Hindlimb muscle (tissue), 1 donor: ENCODE measurements around the gene MACC1. TPM values are rescaled to one million over a fixed set of nuclear protein-coding genes. Genes with fewer than 3 reads are reported as not detected.
"Not testable (repeated sequence)": the region's sequence is repeated elsewhere in the genome, so short reads cannot be mapped to it uniquely, and the experiment has no call there.

Source experiments
- DNase-seq: peaks from one replicate; pipeline ENCODE4 v3.0.0-alpha.2; 2013
- polyA plus RNA-seq: library from polyadenylated mRNA; unstranded; fragments of 120-200 nt; gene quantifications from one replicate; pipeline ENCODE4 v1.2.1, GENCODE V29; 2013; ENCODE audit not compliant: insufficient read length

Gene MACC1
- polyA plus RNA-seq, 1 donor = 0.09 TPM

DNA sequence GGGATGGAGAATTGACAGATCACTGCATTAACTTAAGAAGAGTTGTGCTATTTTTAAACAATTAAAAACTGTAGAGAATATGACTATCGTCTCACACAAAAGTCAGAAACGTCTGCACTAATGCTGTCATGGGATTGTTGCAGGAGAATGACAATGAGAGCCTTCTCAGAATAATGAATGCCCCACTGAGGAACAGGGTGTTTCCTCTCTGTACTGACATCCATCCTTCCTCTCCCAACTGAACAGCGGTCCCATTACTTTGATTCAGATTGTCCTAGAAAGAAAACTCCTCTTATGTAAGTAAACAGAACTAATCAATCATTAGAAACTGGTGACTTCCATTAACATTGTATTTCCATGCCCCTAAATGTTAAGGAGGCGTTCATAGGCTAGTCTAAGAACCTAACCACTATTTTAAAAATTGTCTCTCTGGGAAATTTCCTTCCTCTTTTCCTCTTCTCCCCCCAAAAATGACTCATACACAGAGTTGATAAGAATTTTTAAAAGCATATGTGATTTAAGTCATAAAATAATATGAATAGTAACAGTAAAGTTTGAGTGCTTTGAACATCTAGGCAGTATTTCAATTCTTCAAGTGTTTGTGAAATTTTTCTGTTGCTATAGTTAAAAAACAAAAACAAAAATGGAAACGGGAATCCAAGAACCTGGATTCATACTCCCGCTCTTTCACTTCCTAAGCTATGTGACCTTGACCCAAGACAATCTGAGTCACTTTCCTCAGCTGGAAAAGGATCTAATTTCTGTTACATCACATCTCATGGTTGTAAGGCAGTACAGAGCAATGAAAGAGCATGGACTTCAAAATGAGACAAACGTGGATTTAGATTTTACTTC, 12.7 kb upstream of the MACC1 start:
- DNase-seq = no peak

DNA sequence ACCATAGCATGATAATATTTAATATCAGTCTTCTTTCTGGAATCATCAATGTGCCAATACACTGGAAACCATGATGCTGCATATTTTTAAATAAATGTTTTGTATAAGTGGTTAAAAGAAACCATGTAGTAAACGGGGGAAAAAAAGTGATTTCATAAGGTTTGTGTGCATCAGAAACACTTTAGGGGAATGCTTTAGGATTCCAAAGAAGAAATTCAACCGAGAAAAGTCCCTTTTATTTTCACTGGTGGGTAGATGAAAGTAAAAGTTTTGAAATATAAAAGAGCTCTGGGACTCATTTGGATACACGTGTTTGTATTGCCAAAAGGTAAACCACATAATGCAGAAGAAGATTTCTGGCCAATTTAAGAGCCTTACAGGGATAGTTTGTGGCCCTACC, 11.9 kb upstream of the MACC1 start:
- DNase-seq = no peak

DNA sequence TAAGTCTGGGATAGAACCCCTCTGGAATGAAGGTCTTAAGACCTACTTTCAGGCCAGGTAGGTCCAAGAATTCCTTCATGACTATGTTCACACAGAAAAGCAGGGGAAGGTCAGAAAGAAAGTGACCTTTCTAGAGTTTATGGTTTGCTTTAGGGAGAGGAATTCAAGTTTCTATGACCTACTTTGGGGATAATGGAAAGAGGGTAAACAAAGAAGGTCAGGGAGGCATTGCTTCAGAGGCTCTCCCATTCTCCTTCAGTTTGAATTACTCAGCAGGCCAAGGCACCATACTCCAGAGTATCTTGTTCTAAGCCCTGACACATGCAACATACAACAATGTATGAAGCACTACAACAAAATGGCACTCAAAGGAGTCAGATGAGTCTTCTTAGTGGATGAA, 11.5 kb upstream of the MACC1 start:
- DNase-seq = no peak

DNA sequence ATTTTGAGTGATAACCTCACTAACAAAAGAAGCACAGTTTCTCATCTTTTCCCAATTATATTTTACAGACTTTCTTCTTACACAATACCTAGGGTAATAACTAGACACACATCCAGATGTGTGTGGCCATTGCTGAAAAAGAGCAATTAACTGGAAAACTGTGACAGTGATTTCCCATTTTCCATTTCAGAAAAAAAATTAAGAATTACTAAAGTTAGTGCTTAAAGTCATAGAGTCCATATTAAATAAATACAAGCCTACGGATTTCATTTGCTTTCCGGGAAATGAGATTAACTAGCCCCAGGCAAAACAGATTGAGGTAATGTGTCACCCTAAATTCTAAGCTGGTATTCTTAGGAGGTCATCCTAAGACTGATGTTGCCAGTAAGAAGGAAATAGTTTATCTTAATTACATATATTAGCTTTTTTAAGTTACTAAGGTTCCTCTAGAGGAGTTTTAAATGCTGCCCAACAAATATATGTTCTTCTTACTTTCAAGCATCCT, 10.2 kb upstream of the MACC1 start:
- no peak for DNase-seq

DNA sequence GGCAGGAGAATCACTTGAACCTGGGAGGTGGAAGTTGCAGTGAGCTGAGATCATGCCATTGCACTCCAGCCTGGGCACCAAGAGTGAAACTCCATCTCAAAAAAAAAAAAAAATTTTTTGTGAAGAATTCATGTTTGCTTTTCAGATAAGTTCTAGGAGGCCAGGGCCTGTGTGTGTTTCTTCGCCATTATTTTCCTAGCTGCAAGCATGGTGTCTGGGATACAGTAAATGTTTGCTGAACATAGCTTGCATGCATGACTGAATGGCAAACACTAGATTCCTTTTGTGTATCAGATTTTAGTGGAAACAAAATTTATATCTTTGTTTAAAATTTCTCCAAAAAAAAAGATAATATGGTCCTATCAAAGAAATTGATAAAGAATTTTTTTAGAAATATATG, 9.7 kb upstream of the MACC1 start:
- no peak for DNase-seq

DNA sequence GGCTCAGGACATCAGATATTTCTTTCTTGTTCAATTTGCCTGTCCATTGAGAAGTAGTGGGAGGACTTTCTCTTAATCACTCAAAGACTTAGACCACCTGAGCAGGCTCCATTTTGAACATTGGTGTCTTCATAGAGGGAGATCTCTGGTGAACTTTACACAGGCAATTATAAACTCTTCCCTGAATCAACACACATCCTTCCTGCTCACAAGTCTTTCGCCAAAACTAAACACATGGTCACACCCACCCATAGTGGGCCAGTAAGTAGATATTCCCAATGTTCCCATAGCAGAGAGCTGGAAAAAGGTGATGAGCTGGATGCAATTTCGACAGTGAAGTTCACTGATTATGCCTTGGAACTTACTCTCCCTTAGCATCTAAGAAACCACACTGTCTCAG, 8.2 kb upstream of the MACC1 start:
- no peak for DNase-seq

DNA sequence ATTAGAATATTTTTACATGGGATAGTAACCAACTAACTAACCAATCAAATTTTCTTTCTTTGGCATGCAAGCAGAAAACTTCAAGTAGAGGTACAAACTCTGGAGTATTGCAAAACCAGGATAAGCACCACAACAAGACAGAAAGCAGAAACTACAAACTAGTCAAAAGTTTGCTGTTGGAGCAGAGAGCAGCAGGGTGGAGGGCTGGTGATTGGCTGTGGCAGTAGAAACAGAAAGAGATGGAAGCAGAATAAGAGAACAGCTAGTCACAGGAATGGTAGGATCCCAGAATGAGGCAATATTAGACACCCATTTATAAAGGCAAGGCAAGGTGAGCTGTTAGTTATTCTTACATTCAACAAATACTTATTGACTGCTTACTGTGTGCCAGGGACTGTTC, 6.8 kb upstream of the MACC1 start:
- DNase-seq = no peak

DNA sequence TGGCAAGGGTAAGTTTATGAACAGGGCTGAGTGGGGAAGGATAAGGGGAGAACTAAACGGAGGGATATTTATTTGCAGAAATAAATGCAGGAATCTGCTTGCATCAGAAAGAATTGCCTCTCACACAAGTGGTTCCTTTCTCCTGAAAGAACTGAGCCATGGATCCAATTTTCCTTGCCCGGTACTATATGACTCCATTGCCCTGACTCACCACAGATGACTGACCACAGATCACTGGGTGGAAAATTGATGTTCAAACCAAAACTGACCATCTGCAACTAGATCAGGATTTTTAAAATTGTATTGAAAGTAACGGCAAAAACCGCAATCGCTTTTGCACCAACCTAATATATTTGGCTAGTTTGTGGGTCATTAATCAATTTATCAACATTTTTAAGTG, 6.2 kb upstream of the MACC1 start:
- DNase-seq = no peak

DNA sequence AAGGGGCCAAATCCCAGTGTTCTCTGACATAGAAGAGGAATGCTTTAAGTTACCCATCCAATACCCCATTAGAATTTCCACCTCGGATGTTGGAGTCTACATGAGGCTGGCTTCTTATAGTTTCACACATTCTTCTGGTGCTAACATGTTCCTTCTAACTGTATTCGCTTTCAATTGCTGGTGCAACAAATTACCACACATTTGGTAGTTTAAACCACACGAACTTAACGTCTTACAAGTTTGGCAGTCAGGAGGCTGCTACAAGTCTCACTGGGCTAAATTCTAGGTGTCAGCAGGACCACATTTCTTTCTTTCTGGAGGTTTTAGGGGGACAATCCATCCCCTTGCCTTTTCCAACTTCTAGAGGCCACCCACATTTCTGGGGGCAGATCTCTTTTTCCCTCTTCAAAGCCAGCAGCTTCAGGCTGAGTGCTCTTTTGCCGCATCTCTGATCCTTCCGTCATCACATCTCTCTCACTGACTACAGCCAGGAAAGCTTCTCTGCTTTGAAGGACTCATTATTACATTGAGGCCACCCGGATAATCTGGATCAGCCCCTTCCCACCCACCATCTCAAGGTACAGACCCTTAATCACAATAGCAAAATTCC, 5.1 kb upstream of the MACC1 start:
- no peak for DNase-seq

DNA sequence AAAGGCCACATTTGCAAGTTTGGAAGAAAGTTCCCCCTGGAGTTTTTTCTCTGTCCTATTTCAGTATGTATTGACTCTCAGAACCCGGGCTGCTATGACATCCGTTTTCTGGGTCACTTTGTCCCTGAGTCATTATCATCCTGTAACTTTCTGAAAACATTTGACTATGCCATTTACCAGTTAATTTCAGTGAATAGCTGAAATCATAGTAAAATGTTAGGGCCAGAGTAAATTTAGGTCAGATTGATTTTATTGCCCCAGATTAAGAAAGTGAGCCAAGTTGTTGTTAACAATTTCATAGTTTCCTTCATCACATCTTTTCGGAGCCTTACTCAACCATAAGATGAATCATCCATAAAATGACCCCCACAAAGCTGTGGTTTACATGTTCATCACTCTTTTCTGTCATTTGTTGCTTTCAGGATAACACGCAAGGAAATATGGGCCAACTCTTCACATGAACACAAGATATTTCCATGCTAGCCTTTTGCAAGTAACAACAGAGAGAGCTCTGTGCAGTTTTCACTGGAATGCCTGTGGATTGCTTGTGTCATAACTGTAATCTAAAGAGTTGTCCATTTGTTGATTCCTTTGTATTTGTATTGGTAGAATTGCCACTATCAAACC, 3.9 kb upstream of the MACC1 start:
- DNase-seq = no peak

DNA sequence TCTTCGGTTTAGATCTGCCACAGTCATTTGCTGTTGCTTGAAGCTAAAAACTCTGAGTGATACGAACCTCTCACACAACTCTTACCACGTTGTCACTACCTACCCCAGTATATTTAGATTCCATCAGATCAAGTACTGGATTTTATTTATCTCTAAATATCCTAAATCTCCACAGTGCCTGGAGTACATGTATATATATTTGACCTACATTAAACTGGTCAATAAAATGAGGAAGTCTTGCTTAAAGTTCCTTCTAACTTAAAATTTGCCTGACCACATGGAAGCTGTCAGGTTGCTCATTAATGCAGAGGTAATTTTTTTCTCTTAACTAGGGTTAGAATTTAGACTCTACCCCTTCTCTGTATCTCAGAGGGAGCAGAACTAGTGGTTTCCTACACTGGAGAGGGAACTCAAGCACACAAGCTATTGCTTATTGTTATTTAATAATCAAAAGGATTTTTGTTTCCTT, 3.1 kb upstream of the MACC1 start:
- no peak for DNase-seq

DNA sequence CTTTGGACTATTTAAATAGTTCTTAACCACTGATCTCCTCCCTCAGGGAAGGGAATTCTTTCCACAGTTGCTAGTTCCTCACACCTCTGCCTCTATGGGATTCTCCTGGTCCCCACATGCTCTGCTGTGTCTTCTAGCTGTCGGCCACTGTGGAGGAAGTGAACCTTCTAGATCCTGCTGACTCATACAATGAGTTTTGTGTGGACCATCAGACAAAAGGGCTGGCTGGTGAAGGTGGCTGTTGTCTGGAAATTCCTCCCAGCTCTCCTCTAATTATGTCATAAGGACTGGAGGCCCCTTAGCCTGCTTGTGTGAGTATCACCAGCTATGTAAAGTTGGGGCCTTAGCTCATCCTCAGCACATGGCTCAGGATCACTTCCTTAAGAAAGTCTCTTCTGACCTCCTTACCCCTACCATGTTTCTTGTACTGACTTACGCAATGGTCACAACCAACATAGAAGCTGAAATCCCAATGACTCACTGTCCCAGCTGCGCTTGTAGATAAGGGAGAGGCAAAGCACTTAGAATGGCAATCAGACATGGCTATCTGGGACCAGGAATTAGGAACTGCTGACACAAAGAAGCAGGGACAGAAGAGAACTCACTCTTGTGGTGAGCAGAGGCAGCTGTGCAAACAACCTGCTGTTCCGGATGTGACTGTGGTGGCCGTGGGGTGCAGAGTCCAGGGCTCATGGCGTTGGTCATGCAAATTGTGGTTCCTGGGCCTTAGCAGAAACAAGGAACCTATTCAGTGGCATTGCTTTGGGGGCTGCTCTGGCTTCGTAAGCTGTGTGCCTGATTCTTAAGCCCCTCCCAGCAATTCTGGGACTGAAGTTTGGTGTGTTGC, 2.5 kb upstream of the MACC1 start:
- DNase-seq = no peak

DNA sequence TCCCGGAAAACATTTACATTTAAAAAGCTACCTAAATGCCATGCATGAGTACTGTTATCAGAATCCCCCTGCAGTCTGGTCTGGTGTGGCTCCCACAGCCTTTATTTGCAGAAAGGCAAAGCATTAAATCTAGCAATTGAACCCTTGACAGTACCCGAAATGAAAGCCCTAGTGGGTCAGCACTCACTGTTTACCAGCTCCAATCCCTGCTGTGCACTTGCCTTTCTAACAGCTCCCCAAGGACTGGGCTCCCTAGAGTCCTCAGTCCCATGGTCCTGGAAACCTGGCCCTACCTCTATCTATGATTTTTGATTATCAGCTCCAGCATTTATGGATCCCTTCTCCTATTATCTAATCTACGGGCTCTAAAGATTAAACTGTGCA, 1.9 kb upstream of the MACC1 start:
- DNase-seq = no peak

DNA sequence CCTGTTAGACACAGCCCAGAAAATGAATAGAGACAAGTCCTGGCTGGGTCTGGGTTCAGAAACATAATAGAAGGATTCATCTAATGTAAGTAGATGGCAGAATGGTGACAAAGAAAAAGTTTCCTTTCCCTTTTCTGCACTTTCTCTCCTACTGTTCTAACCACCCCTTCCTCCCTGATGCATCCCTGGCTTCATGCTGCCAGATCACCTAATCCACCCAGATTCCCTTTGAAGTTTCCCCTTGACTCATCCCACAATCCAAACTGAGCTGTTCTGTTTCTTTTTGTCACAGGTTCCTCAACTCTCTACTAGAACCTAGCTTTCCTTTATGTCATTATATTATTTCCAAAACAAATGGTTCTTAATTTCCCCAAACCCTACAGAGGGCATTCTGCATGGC, 1.1 kb upstream of the MACC1 start:
- no peak for DNase-seq

DNA sequence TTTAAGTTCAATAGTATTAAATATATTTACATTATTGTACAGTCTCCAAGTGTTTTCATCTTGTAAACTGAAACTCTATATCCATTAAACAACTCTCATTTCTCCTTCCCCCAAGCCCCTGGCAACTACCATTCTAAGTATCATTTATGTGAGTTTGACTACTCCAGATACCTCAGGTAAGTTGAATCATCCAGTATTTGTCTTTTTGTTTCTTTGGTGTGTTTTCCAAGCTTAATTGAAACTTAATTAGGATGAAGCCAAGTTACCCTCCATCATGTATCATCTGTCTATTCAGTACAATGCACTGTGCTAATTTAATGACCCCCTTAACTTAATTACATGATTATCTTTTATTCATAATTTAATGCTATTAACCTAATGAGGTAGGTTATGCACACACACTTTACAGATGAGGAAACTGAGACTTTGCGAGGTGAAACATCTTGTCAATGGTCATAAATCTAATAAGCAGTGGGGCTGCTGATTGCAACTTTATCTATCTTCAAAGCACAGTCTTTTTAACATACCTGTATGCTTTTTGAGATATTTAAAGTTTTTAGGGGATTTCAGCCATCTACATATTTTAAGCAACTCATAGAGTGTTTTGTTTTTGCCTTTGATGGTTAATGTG, 663 bp downstream of the MACC1 start:
- no peak for DNase-seq

DNA sequence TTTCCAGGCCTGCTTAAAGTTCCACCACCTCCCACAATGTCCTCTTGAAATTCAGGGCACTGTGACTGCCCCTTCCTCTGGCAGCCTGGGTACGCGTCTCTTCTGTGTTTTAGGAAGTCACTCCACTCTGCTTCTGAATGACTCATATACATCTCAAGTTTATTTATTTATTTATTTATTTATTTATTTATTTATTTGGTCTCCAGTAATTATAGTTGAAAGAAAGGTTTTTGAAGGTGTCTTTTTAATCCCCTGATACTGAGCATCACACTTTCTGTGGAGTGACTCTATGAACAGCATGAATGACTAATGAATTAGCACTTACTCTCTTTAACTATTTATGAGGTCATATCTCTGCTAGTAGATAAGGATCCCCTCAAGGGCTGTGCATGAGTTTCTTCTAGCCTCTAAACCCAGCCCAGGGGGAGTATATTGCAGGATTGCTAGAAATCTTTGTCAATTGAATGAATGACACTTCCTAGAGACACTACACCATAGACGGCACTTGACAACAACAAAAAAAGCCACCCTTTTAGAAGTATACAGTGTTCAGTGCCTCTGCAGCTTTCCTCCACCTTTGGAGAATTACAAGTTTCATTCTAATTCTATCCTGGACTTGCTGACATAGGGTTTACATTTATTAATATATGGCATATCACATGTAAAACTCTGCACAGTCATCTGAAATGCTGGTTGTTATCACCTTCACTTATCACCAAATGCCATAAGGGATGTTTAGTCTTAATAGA, 2.1 kb downstream of the MACC1 start:
- no peak for DNase-seq

DNA sequence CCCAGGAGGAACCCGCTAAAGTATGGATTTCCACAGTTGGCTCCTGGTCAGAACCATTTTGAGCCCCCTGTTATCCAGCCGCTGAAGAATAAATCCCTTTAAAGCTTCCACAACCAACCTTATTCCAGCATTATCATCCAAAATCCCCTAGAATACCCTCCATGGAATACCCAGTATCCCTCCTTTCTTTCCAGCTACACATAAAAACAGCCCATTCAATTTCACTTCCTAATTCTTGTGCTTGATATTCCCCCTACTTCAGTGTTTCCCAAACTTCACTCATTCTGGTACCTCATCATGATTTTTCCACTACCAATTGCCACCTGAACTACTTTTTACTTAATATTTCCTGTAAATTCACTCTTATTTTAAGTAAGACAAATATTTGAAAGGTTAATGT, 3.1 kb downstream of the MACC1 start:
- DNase-seq = no peak

DNA sequence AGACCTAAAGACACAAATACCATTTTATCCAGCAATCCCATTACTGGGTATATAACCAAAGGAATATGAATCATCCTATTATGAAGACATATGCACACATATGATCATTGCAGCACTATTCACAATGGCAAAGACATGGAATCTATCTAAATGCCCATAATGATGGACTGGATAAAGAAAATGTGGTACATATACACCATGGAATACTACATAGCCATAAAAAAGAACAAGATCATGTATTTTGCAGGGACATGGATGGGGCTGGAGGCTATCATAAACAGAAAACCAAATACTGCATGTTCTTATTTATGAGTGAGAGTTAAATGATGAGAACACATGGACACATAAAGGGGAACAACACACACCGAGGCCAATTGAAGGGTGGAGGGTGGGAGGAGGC, 3.8 kb downstream of the MACC1 start:
- DNase-seq = no peak

DNA sequence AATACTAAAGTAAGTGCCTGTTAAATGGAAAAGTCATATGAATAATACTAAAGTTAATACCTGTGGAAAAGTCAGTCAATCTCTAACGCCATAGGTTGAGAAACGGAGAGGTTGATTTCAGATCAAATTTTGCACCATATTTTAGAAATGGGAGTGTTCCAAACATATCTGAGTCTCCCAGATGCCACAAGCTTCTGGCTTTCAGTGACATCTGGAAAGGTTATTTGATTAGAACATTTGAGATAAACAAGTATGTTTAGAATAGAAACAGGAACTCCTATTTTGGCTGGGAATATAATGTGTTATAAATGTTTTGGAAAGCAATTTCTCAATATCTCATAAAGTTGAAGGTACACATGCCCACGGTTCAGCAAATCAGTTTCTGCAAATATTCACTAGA, 5.8 kb downstream of the MACC1 start:
- DNase-seq = no peak

DNA sequence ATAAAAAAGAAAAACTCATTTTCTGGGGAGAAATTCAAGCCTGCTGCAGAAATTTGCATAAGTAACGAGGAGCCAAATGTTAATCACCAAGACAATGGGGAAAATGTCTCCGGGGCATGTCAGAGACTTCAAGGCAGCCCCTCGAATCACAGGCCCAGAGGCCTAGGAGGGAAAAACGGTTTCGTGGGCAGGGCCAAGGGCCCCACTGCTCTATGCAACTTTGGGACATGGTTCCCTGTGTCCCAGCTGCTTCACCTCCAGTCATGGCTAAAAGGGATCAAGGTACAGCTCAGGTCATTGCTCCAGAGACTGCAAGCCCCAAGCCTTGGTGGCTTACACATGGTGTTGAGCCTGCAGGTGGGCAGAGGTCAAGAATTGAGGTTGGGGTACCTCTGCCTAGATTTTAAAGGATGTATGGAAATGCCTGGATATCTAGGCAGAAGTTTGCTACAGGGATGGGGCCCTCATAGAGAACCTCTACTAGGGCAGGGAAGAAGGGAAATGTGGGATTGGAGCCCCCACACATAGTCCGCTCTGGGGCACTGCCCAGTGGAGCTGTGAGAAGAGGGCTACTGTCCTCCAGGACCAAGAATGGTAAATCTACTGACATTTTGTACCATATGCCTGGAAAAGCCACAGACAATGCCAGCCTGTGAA, 8.4 kb downstream of the MACC1 start:
- no peak for DNase-seq

DNA sequence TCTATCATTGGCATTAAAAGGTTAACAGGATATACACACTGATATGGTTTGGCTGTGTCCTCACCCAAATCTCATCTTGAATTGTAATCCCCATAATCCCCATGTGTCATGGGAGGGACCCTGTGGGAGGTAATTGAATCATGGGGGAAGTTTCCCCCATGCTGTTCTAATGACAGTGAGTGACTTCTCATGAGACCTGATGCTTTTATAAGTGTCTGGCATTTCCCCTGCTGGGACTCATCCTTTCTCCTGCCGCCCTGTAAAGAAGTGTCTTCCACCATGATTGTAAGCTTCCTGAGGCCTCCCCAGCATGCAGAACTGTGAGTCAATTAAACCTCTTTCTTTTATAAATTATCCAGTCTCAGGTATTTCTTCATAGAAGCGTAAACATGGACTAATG, 9.4 kb downstream of the MACC1 start:
- not testable (repeated sequence) for DNase-seq
